Thyroid gland (tissue), 4 donors: Measurements from ENCODE around the gene BTNL2. TPM values are rescaled to one million over a fixed set of nuclear protein-coding genes. Genes with fewer than 3 reads are reported as not detected.

ENCODE experiments used
- DNase-seq, 2 donors: peaks; one replicate each; pipeline ENCODE4 v3.0.0-alpha.2; 2019
- H3K27ac ChIP-seq, 3 donors: fragments of 200-600 bp; sonication (generic); 1 replicate in 2 of 3; 2 replicates in 1 of 3; pipeline ENCODE4 v1.5.1; 2016 to 2019; ENCODE audit warnings: mild to moderate bottlenecking in 1 of 3, moderate library complexity in 1 of 3
- H3K27me3 ChIP-seq: fragments of 200-600 bp; sonication (generic); one replicate; pipeline ENCODE4 v1.5.1; 2019
- H3K36me3 ChIP-seq, 2 donors: fragments of 200-600 bp; sonication (generic); one replicate each; pipeline ENCODE4 v1.5.1; 2016 to 2019
- H3K4me1 ChIP-seq, 2 donors: fragments of 200-600 bp; sonication (generic); one replicate each; pipeline ENCODE4 v1.5.1; 2017 to 2019
- H3K4me3 ChIP-seq, 3 donors: fragments of 200-600 bp; sonication (generic); replicated peaks in 1 of 3; 1 replicate in 2 of 3; 2 replicates in 1 of 3; pipeline ENCODE4 v1.5.1; 2016; ENCODE audit warnings: mild to moderate bottlenecking in 1 of 3
- H3K9me3 ChIP-seq: fragments of 200-600 bp; sonication (generic); one replicate; pipeline ENCODE4 v1.5.1; 2017
- POLR2A ChIP-seq, 2 donors: fragments of 450-650 bp; IDR thresholded peaks; one replicate each; pipeline ENCODE4 v1.6.1; 2017; ENCODE audit warnings: antibody characterized with exemption in 2 of 2, mild to moderate bottlenecking in 2 of 2, moderate library complexity in 1 of 2
- WGBS, 2 donors: methylation state at CpG; one replicate each; pipeline ENCODE4 v1.1.5; 2017; 5-methylcytosine and 5-hydroxymethylcytosine counted together
- intact Hi-C: fragments of 100-400 bp; cut with DNase I; formaldehyde crosslinking; loops from one replicate; pipeline ENCODE4 v1.15.1; 2023
- small RNA-seq: library from RNA; depleted of rRNA; stranded (forward); fragments of <200 nt; gene quantifications from one replicate; pipeline ENCODE3, GENCODE V24; 2016
- total RNA-seq, 4 donors: library from RNA; depleted of rRNA; stranded (reverse); fragments of >200 nt; gene quantifications; one replicate each; pipeline ENCODE4 v1.2.3, GENCODE V29; 2016
- TF ChIP-seq, protein P1 (sequence below), 6 experiments: fragments of 200-600 bp in 3 of 6; fragments of 450-650 bp in 3 of 6; sonication (generic) in 3 of 6; IDR thresholded peaks; one replicate each; pipeline ENCODE4 v1.5.1; 2016 to 2019; ENCODE audit warnings: antibody characterized with exemption in 6 of 6, mild to moderate bottlenecking in 2 of 6, inconsistent platforms in 1 of 6, moderate library complexity in 1 of 6

The BTNL2 gene
- total RNA-seq, 4 donors from 2014 or later, result not detected

DNA sequence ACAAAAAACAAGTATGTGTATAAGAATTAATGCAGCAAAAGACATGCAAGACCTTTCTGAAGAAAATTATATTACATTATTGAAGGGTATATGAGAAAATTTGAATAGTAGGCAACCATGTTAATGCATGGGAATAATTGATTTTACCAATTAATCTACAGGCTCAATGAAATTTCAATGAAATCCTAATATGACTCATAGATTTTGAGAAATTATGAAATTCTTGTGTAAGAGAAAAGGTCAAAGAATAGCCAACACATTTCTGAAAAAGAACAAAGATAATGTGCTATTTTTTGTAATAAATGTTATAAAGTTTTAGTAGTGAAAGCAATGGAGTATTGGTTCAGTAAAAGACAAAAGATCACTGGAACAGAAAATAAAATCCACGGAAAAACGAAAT is 53.6 kb downstream of the BTNL2 start:
- Histone ChIP-seq H3K4me3 (no peak overlapping the region), H3K4me1 (no peaks in the 10 kb centered on the region), H3K36me3 (no peaks in the 10 kb centered on the region), H3K27me3 (no peaks in the 10 kb centered on the region), H3K27ac (no peak overlapping the region), H3K9me3 (no peaks in the 10 kb centered on the region)
- TF ChIP-seq POLR2A (IDR thresholded peaks at IDR 0.05), result no peak
- TF ChIP-seq, protein P1, sequence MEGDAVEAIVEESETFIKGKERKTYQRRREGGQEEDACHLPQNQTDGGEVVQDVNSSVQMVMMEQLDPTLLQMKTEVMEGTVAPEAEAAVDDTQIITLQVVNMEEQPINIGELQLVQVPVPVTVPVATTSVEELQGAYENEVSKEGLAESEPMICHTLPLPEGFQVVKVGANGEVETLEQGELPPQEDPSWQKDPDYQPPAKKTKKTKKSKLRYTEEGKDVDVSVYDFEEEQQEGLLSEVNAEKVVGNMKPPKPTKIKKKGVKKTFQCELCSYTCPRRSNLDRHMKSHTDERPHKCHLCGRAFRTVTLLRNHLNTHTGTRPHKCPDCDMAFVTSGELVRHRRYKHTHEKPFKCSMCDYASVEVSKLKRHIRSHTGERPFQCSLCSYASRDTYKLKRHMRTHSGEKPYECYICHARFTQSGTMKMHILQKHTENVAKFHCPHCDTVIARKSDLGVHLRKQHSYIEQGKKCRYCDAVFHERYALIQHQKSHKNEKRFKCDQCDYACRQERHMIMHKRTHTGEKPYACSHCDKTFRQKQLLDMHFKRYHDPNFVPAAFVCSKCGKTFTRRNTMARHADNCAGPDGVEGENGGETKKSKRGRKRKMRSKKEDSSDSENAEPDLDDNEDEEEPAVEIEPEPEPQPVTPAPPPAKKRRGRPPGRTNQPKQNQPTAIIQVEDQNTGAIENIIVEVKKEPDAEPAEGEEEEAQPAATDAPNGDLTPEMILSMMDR (IDR thresholded peaks at IDR 0.05), result no peak
- intact Hi-C loops, result no loop called here
- 88 to 93% methylated on average over 2 of the region's 2 CpGs for WGBS, 2 donors
- DNase-seq, result no peak

Small RNA genes within 50 kb of the gene (small RNA-seq; reads per million reads assigned to genes)
- gene RNU6-603P, result not detected

Other genes starting within 250 kb of the BTNL2 start
- 1 to 10 TPM; 2.3 to 9.8 (median 6.5) TPM for gene EGFL8, start 242.6 kb downstream of the BTNL2 start, total RNA-seq
- 10 to 100 TPM; 48.6 to 69.2 (median 54.8) TPM for gene AGPAT1, start 231.1 kb downstream of the BTNL2 start, total RNA-seq
- 100 to 1,000 TPM in 3 of 4 donors, 10 to 100 TPM in 1; 64.0 to 114 (median 107) TPM for gene RNF5, start 228.8 kb downstream of the BTNL2 start, total RNA-seq
- gene AGER, start 222.9 kb downstream of the BTNL2 start, total RNA-seq, result 10 to 100 TPM; 10.3 to 70.6 (median 36.8) TPM
- 10 to 100 TPM; 66.0 to 93.4 (median 74.2) TPM for gene PBX2, start 217.0 kb downstream of the BTNL2 start, total RNA-seq
- gene GPSM3, start 214.5 kb downstream of the BTNL2 start, total RNA-seq, result 1 to 10 TPM; 4.2 to 6.5 (median 5.5) TPM
- gene NOTCH4, start 183.1 kb downstream of the BTNL2 start, total RNA-seq, result 10 to 100 TPM; 11.0 to 37.9 (median 17.5) TPM
- not detected for gene TSBP1, start 35.3 kb downstream of the BTNL2 start, total RNA-seq
- 100 to 1,000 TPM in 2 of 4 donors, 10 to 100 TPM in 2; 53.0 to 162 (median 106) TPM for gene HLA-DRA, start 32.7 kb upstream of the BTNL2 start, total RNA-seq
- gene HLA-DRB5, start 123.1 kb upstream of the BTNL2 start, total RNA-seq, result 10 to 100 TPM in 1 of 4 donors, 1 to 10 TPM in 1, not detected in 2; 1.6 to 25.6 TPM
- 10 to 100 TPM; 17.1 to 28.1 (median 22.8) TPM for gene HLA-DRB1, start 182.7 kb upstream of the BTNL2 start, total RNA-seq
- gene HLA-DQA1, start 230.2 kb upstream of the BTNL2 start, total RNA-seq, result 10 to 100 TPM in 2 of 4 donors, 1 to 10 TPM in 2; 1.7 to 19.6 (median 10.2) TPM